GM23338 (cell line): Measurements from ENCODE around the gene FBXO11. TPM values are rescaled to one million over a fixed set of nuclear protein-coding genes. Genes with fewer than 3 reads are reported as not detected.

ENCODE experiments used
- ATAC-seq: fragments of 200-7000 bp; cut with Tn5 transposase; 3 replicates; pipeline ENCODE4 v1.9.1; 2020
- DNase-seq: peaks from one replicate; pipeline ENCODE4 v3.0.0-alpha.2; 2015; ENCODE audit warnings: low spot score
- H2AFZ ChIP-seq: fragments of 200-600 bp; sonication (generic); 2 replicates; pipeline ENCODE4 v1.8.0; 2016; ENCODE audit warnings: antibody characterized with exemption, mild to moderate bottlenecking, moderate library complexity
- H3F3A ChIP-seq: fragments of 200-600 bp; sonication (generic); replicated peaks from 2 replicates; pipeline ENCODE4 v1.8.0; 2017; ENCODE audit warnings: antibody characterized with exemption, mixed run types, low read depth
- H3K27ac ChIP-seq: fragments of 200-600 bp; sonication (generic); 2 replicates; pipeline ENCODE4 v1.6.1; 2016; ENCODE audit warnings: low read depth
- H3K27me3 ChIP-seq: fragments of 200-600 bp; sonication (generic); 2 replicates; pipeline ENCODE4 v1.8.0; 2016; ENCODE audit warnings: mild to moderate bottlenecking, mixed run types, moderate library complexity; ENCODE audit not compliant: insufficient read depth
- H3K36me3 ChIP-seq: fragments of 200-600 bp; sonication (generic); 2 replicates; pipeline ENCODE4 v1.8.0; 2016; ENCODE audit warnings: mild to moderate bottlenecking; ENCODE audit not compliant: insufficient read depth
- H3K4me1 ChIP-seq: fragments of 200-600 bp; sonication (generic); 2 replicates; pipeline ENCODE4 v1.8.0; 2016; ENCODE audit warnings: mild to moderate bottlenecking, moderate library complexity; ENCODE audit not compliant: insufficient read depth
- H3K4me2 ChIP-seq: fragments of 200-600 bp; sonication (generic); 2 replicates; pipeline ENCODE4 v1.7.1; 2017; ENCODE audit warnings: mixed run types
- H3K4me3 ChIP-seq: fragments of 200-600 bp; sonication (generic); 2 replicates; pipeline ENCODE4 v1.6.1; 2016; ENCODE audit warnings: mixed run types
- H3K79me2 ChIP-seq: fragments of 200-600 bp; sonication (generic); replicated peaks from 2 replicates; pipeline ENCODE4 v1.8.0; 2017; ENCODE audit warnings: mild to moderate bottlenecking; ENCODE audit not compliant: insufficient read depth
- H3K9me2 ChIP-seq: fragments of 200-600 bp; sonication (generic); 2 replicates; pipeline ENCODE4 v1.8.0; 2017; ENCODE audit not compliant: insufficient read depth
- H4K20me1 ChIP-seq: fragments of 200-600 bp; sonication (generic); replicated peaks from 2 replicates; pipeline ENCODE4 v1.8.0; 2017; ENCODE audit warnings: mild to moderate bottlenecking; ENCODE audit not compliant: insufficient read depth
- H3K27ac Mint-ChIP-seq: 2 replicates; pipeline ENCODE4 v1.8.0; 2020; ENCODE audit warnings: inconsistent platforms, mild to moderate bottlenecking, moderate library complexity, mixed read lengths
- H3K27me3 Mint-ChIP-seq: 3 replicates; pipeline ENCODE4 v1.8.0; 2022; ENCODE audit warnings: low read depth, mild to moderate bottlenecking, moderate library complexity, mixed read lengths, inconsistent platforms; ENCODE audit not compliant: insufficient read depth, poor library complexity
- H3K36me3 Mint-ChIP-seq: 3 replicates; pipeline ENCODE4 v1.8.0; 2021; ENCODE audit warnings: low read depth, mild to moderate bottlenecking, inconsistent platforms, moderate library complexity, mixed read lengths
- H3K4me1 Mint-ChIP-seq: 3 replicates; pipeline ENCODE4 v1.8.0; 2020; ENCODE audit warnings: mild to moderate bottlenecking, inconsistent platforms, mixed read lengths
- H3K4me3 Mint-ChIP-seq: 3 replicates; pipeline ENCODE4 v1.8.0; 2021; ENCODE audit warnings: moderate library complexity, mild to moderate bottlenecking, inconsistent platforms, mixed read lengths
- H3K9me3 Mint-ChIP-seq: 3 replicates; pipeline ENCODE4 v1.8.0; 2020; ENCODE audit warnings: moderate library complexity, mild to moderate bottlenecking, inconsistent platforms, mixed read lengths
- CREB1 ChIP-seq: fragments of 250-450 bp; sonication (Bioruptor Pico); IDR thresholded peaks from 2 replicates; pipeline ENCODE4 v1.5.0; 2020; ENCODE audit warnings: low read depth, mild to moderate bottlenecking, moderate library complexity
- EZH2 ChIP-seq: fragments of 200-600 bp; sonication (generic); IDR thresholded peaks from one replicate; pipeline ENCODE4 v1.8.0; 2017; ENCODE audit warnings: antibody characterized with exemption, mild to moderate bottlenecking, low read depth; ENCODE audit not compliant: unreplicated experiment
- EZH2phosphoT487 ChIP-seq: fragments of 200-600 bp; sonication (generic); IDR thresholded peaks from one replicate; pipeline ENCODE4 v1.8.1; 2018; ENCODE audit warnings: antibody characterized with exemption; ENCODE audit not compliant: unreplicated experiment
- JUNB ChIP-seq: IDR thresholded peaks from one replicate; pipeline ENCODE4 v1.6.1; 2016; ENCODE audit warnings: antibody characterized with exemption; ENCODE audit not compliant: unreplicated experiment
- POLR2AphosphoS5 ChIP-seq: IDR thresholded peaks from 2 replicates; pipeline ENCODE4 v1.6.1; 2016; ENCODE audit warnings: antibody characterized with exemption, low read depth
- ZNF331 ChIP-seq: fragments of 250-450 bp; sonication (Bioruptor Pico); IDR thresholded peaks from 2 replicates; pipeline ENCODE4 v1.5.0; 2020; ENCODE audit warnings: low read depth, mild to moderate bottlenecking, moderate library complexity
- polyA plus RNA-seq: library from polyadenylated mRNA; unstranded; fragments of >200 nt; fragmentation: Nextera tagmentation; extraction: Ambion mirVana; gene quantifications from 2 replicates; pipeline ENCODE4 v1.2.1, GENCODE V29; 2016
- total RNA-seq: library from RNA; depleted of rRNA; stranded (reverse); fragments of >200 nt; shearing (Covaris generic); gene quantifications from 2 replicates; pipeline ENCODE4 v1.2.3, GENCODE V29; 2014
- TF ChIP-seq, protein P1 (sequence below): fragments of 250-450 bp; sonication (Bioruptor Pico); IDR thresholded peaks from 2 replicates; pipeline ENCODE4 v1.5.0; 2020; ENCODE audit warnings: mild to moderate bottlenecking, moderate library complexity
- TF ChIP-seq, protein P2 (sequence below): IDR thresholded peaks from one replicate; pipeline ENCODE4 v1.6.1; 2018; ENCODE audit warnings: antibody characterized with exemption; ENCODE audit not compliant: unreplicated experiment
- TF ChIP-seq, protein P3 (sequence below), 2 experiments: fragments of 200-600 bp in 1 of 2; sonication (generic) in 1 of 2; conservative IDR thresholded peaks; 2 replicates each; pipeline versions ENCODE4 v1.5.1 to v1.6.1; 2016 to 2017; ENCODE audit warnings: antibody characterized with exemption in 2 of 2, low read depth in 2 of 2, mild to moderate bottlenecking in 2 of 2, moderate library complexity in 1 of 2

FBXO11 gene
- total and polyA plus RNA-seq, 2 experiments from 2014 or later = 21.5 to 52.7 TPM

DNA sequence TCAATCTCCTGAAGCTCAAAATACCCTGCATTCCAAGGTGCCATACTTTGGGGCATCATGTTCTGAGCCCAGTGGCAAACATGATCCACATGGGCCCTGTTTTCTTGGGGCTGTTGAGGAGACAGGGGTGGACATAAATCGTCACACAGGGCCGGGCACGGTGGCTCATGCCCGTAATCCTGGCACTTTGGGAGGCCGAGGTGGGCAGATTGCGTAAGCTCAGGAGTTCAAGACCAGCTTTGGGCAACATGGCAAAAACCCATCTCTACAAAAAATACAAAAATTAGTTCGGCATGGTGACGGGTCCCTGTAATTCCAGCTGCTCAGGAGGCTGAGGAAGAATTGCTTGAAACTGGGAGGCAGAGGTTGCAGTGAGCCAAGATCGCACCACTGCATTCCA lies 137.0 kb downstream of the FBXO11 start:
- Histone ChIP-seq H3K4me3 (no peak overlapping the region), H3F3A (no peaks in the 10 kb centered on the region), H3K4me1 (peaks cover 5% of the 10 kb centered on the region), H3K27ac (no peak overlapping the region), H3K79me2 (no peaks in the 10 kb centered on the region), H2AFZ (no peak overlapping the region), H3K27me3 (no peaks in the 10 kb centered on the region), H4K20me1 (no peaks in the 10 kb centered on the region), H3K4me2 (no peak overlapping the region), H3K9me2 (no peaks in the 10 kb centered on the region), H3K36me3 (no peaks in the 10 kb centered on the region)
- ATAC-seq = no peak
- TF ChIP-seq CREB1 = no peak
- TF ChIP-seq ZNF331 (CRISPR knock-in tag) = no peak
- TF ChIP-seq, protein P1, sequence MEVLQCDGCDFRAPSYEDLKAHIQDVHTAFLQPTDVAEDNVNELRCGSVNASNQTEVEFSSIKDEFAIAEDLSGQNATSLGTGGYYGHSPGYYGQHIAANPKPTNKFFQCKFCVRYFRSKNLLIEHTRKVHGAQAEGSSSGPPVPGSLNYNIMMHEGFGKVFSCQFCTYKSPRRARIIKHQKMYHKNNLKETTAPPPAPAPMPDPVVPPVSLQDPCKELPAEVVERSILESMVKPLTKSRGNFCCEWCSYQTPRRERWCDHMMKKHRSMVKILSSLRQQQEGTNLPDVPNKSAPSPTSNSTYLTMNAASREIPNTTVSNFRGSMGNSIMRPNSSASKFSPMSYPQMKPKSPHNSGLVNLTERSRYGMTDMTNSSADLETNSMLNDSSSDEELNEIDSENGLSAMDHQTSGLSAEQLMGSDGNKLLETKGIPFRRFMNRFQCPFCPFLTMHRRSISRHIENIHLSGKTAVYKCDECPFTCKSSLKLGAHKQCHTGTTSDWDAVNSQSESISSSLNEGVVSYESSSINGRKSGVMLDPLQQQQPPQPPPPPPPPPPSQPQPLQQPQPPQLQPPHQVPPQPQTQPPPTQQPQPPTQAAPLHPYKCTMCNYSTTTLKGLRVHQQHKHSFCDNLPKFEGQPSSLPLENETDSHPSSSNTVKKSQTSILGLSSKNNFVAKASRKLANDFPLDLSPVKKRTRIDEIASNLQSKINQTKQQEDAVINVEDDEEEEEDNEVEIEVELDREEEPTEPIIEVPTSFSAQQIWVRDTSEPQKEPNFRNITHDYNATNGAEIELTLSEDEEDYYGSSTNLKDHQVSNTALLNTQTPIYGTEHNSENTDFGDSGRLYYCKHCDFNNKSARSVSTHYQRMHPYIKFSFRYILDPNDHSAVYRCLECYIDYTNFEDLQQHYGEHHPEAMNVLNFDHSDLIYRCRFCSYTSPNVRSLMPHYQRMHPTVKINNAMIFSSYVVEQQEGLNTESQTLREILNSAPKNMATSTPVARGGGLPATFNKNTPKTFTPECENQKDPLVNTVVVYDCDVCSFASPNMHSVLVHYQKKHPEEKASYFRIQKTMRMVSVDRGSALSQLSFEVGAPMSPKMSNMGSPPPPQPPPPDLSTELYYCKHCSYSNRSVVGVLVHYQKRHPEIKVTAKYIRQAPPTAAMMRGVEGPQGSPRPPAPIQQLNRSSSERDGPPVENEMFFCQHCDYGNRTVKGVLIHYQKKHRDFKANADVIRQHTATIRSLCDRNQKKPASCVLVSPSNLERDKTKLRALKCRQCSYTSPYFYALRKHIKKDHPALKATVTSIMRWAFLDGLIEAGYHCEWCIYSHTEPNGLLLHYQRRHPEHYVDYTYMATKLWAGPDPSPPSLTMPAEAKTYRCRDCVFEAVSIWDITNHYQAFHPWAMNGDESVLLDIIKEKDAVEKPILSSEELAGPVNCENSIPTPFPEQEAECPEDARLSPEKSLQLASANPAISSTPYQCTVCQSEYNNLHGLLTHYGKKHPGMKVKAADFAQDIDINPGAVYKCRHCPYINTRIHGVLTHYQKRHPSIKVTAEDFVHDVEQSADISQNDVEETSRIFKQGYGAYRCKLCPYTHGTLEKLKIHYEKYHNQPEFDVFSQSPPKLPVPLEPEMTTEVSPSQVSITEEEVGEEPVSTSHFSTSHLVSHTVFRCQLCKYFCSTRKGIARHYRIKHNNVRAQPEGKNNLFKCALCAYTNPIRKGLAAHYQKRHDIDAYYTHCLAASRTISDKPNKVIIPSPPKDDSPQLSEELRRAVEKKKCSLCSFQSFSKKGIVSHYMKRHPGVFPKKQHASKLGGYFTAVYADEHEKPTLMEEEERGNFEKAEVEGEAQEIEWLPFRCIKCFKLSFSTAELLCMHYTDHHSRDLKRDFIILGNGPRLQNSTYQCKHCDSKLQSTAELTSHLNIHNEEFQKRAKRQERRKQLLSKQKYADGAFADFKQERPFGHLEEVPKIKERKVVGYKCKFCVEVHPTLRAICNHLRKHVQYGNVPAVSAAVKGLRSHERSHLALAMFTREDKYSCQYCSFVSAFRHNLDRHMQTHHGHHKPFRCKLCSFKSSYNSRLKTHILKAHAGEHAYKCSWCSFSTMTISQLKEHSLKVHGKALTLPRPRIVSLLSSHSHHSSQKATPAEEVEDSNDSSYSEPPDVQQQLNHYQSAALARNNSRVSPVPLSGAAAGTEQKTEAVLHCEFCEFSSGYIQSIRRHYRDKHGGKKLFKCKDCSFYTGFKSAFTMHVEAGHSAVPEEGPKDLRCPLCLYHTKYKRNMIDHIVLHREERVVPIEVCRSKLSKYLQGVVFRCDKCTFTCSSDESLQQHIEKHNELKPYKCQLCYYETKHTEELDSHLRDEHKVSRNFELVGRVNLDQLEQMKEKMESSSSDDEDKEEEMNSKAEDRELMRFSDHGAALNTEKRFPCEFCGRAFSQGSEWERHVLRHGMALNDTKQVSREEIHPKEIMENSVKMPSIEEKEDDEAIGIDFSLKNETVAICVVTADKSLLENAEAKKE (CRISPR knock-in tag) = no peak
- TF ChIP-seq EZH2 = no peak
- no peak for TF ChIP-seq EZH2phosphoT487
- TF ChIP-seq POLR2AphosphoS5 = no peak
- TF ChIP-seq, protein P2, sequence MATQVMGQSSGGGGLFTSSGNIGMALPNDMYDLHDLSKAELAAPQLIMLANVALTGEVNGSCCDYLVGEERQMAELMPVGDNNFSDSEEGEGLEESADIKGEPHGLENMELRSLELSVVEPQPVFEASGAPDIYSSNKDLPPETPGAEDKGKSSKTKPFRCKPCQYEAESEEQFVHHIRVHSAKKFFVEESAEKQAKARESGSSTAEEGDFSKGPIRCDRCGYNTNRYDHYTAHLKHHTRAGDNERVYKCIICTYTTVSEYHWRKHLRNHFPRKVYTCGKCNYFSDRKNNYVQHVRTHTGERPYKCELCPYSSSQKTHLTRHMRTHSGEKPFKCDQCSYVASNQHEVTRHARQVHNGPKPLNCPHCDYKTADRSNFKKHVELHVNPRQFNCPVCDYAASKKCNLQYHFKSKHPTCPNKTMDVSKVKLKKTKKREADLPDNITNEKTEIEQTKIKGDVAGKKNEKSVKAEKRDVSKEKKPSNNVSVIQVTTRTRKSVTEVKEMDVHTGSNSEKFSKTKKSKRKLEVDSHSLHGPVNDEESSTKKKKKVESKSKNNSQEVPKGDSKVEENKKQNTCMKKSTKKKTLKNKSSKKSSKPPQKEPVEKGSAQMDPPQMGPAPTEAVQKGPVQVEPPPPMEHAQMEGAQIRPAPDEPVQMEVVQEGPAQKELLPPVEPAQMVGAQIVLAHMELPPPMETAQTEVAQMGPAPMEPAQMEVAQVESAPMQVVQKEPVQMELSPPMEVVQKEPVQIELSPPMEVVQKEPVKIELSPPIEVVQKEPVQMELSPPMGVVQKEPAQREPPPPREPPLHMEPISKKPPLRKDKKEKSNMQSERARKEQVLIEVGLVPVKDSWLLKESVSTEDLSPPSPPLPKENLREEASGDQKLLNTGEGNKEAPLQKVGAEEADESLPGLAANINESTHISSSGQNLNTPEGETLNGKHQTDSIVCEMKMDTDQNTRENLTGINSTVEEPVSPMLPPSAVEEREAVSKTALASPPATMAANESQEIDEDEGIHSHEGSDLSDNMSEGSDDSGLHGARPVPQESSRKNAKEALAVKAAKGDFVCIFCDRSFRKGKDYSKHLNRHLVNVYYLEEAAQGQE = no peak
- no peak for TF ChIP-seq JUNB
- TF ChIP-seq, protein P3, sequence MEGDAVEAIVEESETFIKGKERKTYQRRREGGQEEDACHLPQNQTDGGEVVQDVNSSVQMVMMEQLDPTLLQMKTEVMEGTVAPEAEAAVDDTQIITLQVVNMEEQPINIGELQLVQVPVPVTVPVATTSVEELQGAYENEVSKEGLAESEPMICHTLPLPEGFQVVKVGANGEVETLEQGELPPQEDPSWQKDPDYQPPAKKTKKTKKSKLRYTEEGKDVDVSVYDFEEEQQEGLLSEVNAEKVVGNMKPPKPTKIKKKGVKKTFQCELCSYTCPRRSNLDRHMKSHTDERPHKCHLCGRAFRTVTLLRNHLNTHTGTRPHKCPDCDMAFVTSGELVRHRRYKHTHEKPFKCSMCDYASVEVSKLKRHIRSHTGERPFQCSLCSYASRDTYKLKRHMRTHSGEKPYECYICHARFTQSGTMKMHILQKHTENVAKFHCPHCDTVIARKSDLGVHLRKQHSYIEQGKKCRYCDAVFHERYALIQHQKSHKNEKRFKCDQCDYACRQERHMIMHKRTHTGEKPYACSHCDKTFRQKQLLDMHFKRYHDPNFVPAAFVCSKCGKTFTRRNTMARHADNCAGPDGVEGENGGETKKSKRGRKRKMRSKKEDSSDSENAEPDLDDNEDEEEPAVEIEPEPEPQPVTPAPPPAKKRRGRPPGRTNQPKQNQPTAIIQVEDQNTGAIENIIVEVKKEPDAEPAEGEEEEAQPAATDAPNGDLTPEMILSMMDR (conservative IDR thresholded peaks at IDR 0.05; ENCODE audit: low read depth in 2 of 2) = no peak
- no peak overlapping the region for H3K4me3 Mint-ChIP-seq
- H3K27me3 Mint-ChIP-seq = peaks cover 5% of the 10 kb centered on the region
- H3K36me3 Mint-ChIP-seq = peaks cover 4% of the 10 kb centered on the region; the same call in 1 of the 3 replicates
- no peak overlapping the region for H3K27ac Mint-ChIP-seq
- H3K4me1 Mint-ChIP-seq = peaks cover 14% of the 10 kb centered on the region
- peaks cover 6% of the 10 kb centered on the region; the same call in 1 of the 3 replicates for H3K9me3 Mint-ChIP-seq
- no peak for DNase-seq
